VCaP (cell line): Measurements from ENCODE around the gene CCDC28B.
"Not testable (repeated sequence)": the region's sequence is repeated elsewhere in the genome, so short reads cannot be mapped to it uniquely, and the experiment has no call there.

Experiments used
- H3K27ac ChIP-seq: fragments of 450-650 bp; 2 replicates; pipeline ENCODE4 v1.5.1; 2017
- CTCF ChIP-seq: fragments of 450-650 bp; conservative IDR thresholded peaks from 2 replicates; pipeline ENCODE4 v1.5.1; 2017; ENCODE audit warnings: mild to moderate bottlenecking, moderate library complexity

CCDC28B gene

GRCh38 chr1:32200226-32201010 is at the start of gene CCDC28B:
Gene CCDC28B (plus strand): TSS chr1:32200595. CDS start chr1:32201936, 1,341 bp downstream.
- TF ChIP-seq CTCF, result no peak
- peak within 1 kb of the TSS; percentile 73 for H3K27ac ChIP-seq

- no peak for TF ChIP-seq CTCF
- no peak overlapping the region for H3K27ac ChIP-seq
These were observed 49.5 kb upstream of the CCDC28B start for GRCh38 chr1:32150847-32151246.

DNA sequence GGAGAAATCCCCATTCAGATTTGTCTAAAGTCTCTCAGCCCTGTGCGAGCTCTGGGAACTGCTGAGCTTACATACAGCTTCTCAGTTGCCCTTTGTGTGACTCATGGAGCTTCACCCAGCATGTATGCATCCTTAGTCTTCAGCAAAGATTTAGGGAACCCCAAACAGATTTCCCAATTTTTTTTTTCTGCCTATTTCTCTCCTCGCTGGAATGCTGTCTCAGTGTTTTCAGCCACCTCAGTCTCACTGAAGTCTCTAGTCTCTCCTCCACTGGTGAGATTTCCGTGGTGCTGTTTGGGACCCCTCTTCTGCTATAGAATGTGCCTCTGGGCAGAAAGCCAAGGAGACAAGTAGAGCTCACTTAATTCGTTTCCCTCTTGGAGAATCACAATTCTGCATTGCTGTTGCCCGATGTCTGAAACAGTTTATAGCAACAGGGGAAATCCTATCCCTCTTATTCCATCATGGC is 49.0 kb upstream of the CCDC28B start:
- no peak overlapping the region for H3K27ac ChIP-seq
- no peak for TF ChIP-seq CTCF

- no peak overlapping the region for H3K27ac ChIP-seq
- no peak for TF ChIP-seq CTCF
These were observed 41.2 kb upstream of the CCDC28B start for GRCh38 chr1:32159189-32159588.

GRCh38 chr1:32163405-32163804 is 37.0 kb upstream of the CCDC28B start:
- TF ChIP-seq CTCF, result no peak
- no peak overlapping the region for H3K27ac ChIP-seq

DNA sequence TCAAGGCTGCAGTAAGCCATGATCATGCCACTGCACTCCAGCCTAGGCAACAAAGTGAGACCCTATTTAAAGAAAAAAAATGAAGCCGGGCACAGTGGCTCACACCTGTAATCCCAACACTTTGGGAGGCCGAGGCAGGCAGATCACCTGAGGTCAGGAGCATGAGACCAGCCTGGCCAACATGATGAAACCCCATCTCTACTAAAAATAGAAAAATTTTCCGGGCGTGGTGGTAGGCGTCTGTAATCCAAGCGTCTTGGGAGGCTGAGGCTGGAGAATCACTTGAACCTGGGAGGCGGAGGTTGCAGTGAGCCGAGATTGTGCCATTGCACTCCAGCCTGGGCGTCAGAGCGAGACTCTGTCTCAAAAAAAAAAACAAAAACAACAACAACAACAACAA is 34.8 kb upstream of the CCDC28B start:
- not testable (repeated sequence) for H3K27ac ChIP-seq

DNA sequence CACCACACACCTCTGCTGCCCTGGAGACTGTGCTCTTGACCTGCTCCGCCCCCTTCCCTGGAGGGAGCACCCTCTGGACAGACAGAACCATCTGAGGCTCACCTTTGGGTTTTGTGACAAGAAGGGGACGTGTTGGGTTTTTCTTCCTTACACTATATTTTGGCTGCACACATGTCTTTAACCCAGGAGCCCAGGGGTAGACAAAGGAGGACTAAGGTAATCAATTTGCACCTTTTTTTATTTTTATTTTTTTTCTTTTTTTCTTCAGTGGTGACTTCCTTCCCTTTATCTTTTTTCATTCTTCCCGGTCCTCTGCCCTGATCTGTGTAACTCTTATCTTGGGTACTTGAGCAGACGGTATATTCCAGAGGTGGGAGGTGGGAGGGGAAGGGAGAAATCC is 29.4 kb upstream of the CCDC28B start:
- TF ChIP-seq CTCF, result no peak
- no peak overlapping the region for H3K27ac ChIP-seq

GRCh38 chr1:32172621-32173245 is 27.7 kb upstream of the CCDC28B start:
- no peak for TF ChIP-seq CTCF
- H3K27ac ChIP-seq, result no peak overlapping the region
